ENCODE data around the gene ECM2. TPM values are rescaled to one million over a fixed set of nuclear protein-coding genes. Genes with fewer than 3 reads are reported as not detected.

Gene ECM2
- polyA plus RNA-seq, 4 donors = 12.6 to 103 (median 19.2) TPM

DNA sequence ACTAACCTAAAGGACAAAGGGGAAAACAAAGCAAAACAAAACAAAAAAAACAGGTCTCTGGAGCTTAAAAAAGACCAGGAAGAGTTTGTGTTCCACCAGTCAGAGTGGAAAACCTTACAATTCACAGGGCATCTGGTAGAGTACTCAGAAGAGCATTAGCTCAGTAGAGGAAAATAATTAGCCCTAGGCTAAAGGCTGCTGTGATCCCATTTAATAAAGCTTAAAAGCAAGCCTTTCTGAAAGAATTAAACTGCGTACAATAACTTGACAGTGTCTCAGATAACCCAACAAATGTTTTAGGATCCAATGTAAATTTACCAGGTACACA, 7.3 kb downstream of the ECM2 start:
- DNase-seq (ENCODE audit: low read depth in 4 of 4, low spot score in 3 of 4) = no peak

DNA sequence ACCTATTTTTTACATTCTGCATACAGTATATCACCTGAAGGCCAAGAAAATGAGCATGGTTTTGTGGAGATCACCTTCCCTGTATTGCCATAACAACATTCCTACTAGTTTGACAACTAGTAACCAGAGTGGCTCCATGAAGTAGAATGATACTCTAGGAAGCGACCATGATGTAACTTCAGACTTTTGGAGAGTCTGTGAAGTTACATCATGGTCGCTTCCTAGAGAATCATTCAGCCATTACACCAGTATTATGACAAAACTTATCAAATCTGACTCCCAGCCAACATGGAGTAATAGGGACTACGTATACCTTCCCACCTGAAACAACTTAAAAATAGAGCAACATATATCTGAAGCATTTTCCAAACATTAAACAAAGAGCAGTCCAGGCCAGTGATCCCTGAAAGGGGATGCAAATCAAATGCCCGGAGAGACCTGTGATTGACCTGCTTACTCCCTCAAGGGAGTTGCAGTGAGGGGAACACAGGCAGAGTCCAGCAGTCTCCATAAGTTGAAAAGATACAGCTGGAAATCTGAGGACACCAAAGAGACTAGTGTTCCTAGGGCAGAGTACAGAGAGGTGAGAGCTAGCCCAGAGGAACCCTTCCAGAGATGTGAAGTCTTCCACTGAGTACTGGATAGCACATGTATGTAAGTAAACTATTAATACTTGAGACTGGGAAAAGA, 7.8 kb downstream of the ECM2 start:
- peak in 2 of 4 donors; percentile 22 to 46 for DNase-seq (ENCODE audit: low read depth in 4 of 4, low spot score in 3 of 4)

DNA sequence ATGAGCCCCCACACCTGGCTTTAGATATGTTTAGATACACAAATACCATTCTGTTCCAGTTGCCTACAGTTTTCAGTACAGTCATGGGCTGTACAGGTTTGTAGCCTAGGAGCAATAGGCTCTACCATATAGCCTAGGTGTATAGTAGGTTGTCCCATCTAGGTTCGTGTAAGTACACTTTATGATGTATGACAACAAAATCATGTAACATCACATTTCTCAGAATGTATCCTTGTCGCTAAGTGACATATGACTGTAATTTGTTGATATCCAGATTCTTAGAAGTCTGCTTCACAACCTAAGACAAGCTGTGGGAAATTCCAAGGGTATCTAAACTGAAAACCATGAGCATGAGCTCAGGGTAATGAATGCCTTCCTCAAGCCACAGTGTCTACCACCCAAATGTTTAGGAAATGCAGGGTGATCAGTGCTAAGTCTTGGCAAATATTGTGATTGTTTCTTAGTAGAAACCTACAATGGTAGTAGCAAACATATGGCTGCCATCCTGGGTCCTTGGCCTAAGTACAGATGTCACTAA, 8.4 kb downstream of the ECM2 start:
- DNase-seq (ENCODE audit: low read depth in 4 of 4, low spot score in 3 of 4) = no peak

DNA sequence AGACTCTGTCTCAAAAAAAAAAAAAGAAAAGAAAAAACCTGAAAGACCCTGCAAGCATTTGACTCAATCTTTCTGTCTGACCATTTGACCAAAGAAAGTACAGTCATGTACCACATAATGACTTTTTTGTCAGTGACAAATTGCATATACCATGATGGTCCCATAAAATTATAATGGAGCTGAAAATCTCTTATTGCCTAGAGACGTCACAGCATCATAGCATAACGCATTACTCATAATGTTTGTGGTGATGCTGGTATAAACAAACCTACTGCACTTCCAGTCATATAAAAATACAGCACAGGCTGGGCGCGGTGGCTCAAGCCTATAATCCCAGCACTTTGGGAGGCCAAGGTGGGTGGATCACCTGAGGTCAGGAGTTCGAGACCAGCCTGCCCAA, 10.5 kb downstream of the ECM2 start:
- no peak for DNase-seq (ENCODE audit: low read depth in 4 of 4, low spot score in 3 of 4)

DNA sequence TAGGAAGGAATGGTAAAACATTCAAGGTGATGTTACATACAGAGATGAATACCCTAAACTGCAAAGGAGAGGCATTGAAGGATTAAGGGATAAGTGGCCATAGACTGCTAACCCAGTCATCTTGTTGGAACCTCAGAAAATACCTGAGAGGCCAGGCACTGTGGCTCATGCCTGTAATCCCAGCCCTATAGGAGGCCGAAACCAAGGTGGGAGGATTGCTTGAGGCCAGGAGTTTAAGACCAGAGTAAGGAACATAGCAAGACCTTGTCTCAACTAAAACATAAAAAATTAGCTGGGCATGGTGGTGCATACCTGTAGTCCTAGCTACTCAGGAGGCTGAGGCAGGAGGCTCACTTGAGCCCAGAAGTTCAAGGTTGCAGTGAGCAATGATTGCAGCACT, 10.9 kb downstream of the ECM2 start:
- DNase-seq (ENCODE audit: low read depth in 4 of 4, low spot score in 3 of 4) = no peak

DNA sequence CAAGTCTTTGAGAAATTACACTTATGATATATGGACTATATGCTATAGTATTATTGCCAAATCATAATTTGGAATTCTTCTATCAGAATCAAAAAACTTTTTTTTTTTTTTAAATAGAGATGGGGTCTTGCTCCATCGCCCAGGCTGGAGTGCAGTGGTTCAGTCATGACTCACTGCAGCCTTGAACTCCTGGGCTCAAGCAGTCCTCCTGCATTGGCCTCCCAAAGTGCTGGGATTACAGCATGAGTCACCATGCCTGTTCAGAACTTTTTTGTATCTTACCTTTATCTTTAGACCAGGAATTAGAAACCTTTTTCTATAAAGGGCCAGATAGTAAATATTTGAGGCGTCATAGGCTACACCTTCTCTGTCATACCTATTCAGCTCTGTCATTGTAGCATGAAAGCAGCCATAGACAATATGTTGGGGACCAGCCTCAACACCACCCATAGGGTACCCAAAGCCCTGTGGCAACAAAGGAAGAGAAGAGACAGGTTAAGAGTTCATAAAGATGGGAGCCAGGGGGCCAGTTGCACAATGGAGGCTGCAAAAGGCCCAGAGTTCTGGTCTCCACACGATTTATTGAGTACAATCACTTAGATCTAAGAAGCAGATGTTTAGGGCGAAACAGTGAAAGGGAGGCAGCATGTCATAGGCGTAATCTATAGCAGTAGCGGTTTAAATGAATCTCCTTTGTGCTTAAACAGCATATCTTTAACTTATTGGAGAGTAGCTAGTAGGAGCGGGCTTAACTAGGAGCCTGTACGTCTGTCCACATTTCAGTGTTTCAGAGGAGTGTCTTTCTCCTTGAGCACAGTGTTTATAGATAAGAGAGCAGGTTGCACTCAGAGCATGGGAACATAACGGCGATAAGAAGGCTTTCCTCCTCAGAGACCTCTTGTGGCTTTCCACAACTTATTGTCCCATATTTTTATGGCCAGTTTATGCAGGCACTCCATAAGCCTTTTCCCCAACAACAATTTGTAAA, 12.5 kb downstream of the ECM2 start:
- DNase-seq (ENCODE audit: low read depth in 4 of 4, low spot score in 3 of 4) = no peak

DNA sequence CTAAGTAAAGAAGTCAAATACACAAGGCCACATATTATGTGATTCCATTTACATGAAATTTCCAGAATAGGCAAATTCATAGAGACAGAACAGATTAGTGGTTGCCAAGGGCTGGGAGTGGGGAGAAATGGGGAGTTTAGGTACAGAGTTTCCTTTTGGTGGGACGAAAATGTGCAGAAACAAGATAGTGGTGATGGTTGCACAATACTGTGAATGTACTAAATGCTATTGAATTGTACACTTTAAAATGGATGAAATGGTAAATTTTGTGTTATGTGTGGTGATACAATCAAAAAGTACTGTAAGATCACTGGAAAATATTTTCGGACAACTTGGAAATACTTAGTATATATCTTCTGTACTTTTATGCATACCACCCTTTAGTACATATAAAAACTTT, 15.0 kb downstream of the ECM2 start:
- DNase-seq (ENCODE audit: low read depth in 4 of 4, low spot score in 3 of 4) = no peak

DNA sequence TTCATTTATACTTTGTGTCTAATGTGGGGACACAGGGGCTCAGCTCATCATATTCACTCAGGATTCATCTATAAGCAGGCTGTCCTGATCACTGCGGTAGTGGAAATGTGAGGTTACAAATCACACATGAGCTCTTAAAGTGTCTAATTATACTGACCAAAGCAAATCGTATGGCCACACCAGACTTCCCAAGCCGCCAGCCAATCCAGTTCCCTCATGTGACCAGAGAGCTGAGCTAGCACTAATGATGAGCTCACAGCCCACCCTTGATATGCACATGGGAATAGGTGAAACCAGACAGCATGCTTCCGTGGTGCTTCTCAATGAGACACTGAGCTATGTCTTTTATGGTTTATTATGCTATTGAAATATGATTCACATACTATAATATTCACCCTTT, 17.6 kb downstream of the ECM2 start:
- DNase-seq (ENCODE audit: low read depth in 4 of 4, low spot score in 3 of 4) = no peak

DNA sequence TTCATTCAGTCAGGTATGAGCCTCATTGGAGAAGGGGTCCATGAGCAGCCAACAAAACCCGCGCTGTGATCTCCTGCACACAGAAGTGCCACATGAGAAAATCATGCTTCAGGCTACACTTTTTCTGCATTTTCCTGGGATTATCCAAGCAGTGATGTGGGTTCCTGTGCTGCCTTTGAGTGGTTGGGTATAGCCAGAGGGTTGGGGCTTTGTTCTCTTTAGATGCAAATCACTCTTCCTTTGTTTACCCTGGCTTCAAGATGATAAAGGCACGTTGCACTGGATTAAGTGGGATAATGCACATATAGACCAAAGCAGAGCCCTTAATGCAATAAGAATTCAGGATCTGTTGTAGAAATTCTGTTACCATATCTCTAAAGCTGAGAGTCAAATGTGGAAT, 18.7 kb downstream of the ECM2 start:
- no peak for DNase-seq (ENCODE audit: low read depth in 4 of 4, low spot score in 3 of 4)

DNA sequence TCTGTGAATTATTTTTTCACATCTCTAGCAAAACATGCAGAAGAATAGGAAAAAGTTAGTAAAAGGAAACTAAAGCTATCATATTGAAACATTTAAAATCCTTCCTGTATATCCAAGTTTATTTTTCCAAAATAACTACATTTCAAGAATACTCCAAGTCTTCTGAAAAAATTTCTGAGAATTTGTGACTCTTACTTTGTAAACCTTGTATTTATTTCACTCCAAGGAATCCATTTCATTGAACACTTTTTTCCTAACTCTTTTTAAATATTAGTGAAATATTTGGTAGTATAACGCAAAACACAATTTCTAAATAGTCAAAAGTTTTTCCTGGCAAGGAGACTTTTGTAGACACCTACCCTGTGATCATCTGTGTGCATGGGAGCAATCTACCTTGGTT, 19.3 kb downstream of the ECM2 start:
- no peak for DNase-seq (ENCODE audit: low read depth in 4 of 4, low spot score in 3 of 4)

DNA sequence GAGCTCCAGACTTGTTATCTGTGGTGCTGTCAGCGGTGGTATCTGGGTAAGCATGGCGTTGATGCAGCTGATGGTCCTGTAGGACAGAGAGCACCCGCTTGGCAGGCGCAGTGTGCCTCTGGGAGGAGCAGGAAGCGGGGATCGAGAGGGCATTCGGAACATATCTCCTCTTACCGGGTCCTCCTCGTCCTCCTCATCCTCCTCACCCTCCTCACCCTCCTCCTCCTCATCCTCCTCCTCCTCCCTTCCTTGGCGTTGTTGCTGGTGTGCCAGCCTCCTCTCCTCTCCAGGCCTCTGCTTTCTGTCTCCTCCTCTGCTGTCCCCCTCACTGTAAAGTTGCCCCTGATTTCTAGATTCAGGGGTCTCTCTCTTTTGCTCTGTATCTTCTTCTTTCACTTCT, 21.2 kb downstream of the ECM2 start:
- DNase-seq (ENCODE audit: low read depth in 4 of 4, low spot score in 3 of 4) = no peak

DNA sequence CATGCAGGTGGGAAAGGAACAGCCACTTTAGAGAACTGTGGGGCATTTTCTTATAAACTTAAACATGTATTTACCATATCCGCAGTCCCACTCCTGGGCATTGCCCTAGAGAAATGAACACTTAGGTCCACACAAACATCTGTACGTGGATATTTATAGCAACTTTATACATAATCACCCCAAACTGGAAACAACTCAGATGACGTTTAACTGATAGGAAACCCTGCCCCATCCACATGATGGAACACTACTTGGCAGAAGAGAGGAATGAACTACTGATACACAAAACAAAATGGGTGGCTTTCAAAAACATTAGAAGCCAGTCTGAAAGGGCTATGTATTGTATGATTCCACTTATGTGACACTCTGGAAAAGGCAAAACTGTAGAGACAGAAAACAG, 22.4 kb downstream of the ECM2 start:
- DNase-seq (ENCODE audit: low read depth in 4 of 4, low spot score in 3 of 4) = no peak

DNA sequence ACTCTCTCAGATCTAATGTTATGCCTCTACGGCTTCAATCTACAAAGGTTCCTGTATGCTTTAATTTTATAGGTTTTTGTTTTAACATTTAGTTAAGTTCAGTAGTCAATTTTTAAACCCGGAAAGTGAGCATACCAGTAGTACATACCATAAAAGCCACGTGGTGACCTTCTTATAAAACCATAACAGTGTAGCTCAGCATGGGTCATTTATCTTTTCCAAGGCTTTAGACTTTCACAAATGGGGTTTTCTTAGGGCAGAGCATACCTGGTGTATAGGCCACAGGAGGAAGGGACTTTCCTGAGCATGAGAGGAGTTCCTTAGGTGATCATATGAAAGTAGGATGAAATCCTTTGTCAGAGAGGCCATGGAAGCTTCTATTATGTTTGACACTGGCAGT, 23.2 kb downstream of the ECM2 start:
- DNase-seq (ENCODE audit: low read depth in 4 of 4, low spot score in 3 of 4) = no peak

DNA sequence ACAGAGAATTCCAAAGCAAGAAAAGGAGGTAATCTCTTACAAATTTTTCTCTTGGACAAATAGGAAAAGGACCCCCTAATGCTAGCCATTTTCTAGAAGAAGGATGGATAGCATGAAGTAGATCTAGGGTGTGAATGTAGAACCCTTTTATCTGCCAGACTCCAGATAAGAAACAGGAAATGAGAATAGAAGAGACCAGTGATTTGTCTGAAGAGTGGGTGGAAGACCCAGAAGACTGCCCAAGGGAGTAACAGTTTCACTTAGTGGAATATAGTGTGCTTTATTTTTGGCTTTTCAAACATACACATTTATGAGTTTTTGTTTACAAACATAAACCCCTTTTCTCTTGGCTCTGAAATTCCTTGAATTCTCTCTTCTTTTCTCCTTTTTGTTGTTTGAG, 25.0 kb downstream of the ECM2 start:
- no peak for DNase-seq (ENCODE audit: low read depth in 4 of 4, low spot score in 3 of 4)

DNA sequence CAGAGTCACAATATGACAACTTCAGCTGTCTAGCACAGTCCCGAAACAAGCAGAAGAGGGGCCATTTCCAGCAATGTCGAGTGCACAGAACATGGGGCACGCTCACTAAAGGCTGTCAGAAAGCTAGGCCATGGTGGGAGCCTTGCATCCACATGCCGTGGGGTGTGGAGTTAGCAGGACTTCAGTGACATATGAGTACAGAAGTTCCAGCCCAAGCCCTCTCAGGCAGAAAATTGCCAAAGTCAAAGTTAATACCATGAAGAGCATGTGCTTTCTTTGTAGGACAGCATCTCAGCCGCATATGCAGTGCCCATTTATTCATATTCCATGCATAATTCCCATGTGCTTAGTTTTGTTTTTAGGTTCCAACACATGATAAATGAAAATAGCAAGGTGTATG, 26.7 kb downstream of the ECM2 start:
- DNase-seq (ENCODE audit: low read depth in 4 of 4, low spot score in 3 of 4) = no peak

DNA sequence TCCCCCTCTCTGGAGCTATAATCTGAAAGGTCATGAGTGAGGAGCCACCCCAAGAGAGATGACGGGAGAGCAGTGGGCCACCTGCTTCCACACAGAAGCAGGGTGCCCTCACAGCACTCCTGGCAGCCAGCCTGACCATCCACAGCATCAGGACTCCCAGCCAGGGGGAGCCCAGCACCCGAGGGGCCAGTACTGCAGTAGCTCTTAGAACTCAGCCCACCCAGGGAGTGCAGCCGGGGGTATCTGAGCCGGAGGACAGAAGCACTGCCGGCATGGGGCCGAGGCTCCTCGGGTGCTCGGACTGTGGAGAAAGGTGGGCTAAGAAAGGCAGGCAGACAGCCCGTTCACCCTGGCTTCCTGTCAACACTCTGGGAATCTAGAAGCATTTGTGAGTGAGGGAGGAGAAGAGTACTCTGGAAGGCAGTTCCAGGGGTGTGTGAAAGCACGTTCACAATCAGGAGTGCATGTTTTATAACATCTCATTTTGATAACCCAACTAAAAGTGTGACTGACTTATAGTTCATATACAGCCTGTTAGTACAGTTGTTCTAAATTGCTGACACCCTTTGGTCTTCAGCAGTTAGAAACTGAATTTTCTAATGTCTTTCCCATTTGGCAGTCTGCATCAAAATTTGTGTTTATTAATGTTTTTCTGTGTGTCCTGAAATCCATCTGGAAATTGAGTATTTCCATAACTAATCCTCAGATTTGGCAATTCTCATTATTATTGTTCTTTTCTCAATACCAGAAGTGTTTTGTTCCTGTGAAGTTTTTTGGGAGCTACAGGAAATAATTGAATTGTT, 27.6 kb downstream of the ECM2 start:
- no peak for DNase-seq (ENCODE audit: low read depth in 4 of 4, low spot score in 3 of 4)

DNA sequence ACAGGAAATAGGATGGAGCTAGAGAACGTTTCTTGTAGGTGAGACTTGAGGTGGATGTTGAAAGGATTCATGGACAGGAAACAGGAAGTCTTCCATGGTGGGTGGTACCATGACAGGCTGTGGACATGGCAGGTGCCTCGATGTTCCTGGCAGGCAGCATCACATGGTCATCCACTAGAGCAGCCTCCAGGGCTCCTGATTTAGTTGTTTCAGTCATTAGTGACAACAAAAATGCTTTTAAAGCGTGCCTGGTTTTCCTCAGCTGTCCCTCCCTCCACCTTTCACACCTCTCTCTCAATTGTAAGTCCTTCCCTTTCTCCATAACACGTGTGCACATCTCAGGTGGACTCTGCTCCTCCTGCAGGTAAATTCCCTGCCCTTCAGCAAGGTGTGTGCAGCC, 28.3 kb downstream of the ECM2 start:
- no peak for DNase-seq (ENCODE audit: low read depth in 4 of 4, low spot score in 3 of 4)

DNA sequence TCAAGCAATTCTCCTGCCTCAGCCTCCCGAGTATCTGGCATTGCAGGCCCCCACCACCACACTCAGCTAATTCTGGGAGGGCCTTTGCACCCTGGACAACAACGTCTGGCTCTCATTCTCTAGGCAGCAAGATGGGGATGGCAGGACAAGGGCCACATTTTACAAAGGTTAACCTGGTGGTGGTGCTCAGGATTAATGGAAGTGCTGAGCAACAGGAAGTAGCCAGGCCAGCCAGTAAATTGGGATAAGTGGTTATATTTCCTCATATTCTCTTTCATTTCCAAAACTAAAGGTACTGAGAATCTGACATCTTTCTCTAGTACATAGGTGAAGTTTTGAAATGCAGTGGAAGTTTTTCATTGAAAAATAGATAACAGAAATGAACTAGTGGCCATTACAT, 28.8 kb downstream of the ECM2 start:
- no peak for DNase-seq (ENCODE audit: low read depth in 4 of 4, low spot score in 3 of 4)

DNA sequence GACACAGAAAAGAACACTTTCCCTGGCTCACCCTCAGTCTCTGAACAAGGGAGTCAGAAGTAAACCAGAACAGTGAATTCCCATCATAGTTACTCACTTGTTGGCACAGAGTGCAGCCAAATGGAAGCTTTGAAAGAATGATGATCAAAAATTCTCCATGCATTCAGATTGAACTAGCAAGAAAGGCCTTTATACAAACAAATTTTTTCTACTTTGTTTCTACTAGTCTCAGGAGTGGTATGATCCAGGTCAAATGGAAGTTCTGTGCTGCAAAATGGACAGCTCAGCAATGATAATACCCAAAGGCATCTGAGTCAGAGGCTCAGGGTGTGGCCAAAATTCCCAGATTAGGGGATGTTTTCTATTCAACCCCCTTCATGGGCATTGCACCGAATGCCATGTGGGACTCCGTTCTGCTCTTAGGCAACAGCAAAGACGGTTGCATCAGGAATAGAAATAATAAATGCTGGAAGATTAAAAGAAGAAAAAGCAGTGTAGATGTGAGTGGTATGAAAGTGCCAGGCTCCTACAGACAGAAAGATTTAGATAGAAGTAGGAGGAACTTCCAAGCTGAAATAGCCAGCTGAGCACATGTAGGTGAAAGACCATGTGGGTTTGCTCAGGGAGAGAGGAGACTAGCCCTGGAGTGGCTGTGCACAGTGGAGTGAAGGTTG, 29.5 kb downstream of the ECM2 start:
- DNase-seq (ENCODE audit: low read depth in 4 of 4, low spot score in 3 of 4) = no peak

DNA sequence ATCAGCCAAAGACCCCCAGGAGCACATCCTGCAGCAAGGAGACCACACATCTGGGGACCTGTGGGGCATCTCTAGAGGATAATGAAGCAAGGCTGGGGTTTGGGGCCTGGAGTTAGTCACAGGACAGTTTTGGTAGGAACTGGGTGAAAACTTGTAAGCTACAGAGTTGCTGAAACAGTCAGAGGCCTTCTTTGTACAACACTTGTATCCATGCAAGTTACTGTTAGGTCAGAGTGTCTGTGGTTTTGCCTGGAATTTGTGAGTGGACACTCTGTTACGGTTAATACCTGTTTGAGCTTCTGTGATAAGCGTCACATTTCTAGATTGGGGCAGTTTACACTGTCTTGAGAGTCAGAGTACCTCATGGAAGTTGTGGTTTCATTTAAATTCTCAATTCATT, 30.9 kb downstream of the ECM2 start:
- no peak for DNase-seq (ENCODE audit: low read depth in 4 of 4, low spot score in 3 of 4)

DNA sequence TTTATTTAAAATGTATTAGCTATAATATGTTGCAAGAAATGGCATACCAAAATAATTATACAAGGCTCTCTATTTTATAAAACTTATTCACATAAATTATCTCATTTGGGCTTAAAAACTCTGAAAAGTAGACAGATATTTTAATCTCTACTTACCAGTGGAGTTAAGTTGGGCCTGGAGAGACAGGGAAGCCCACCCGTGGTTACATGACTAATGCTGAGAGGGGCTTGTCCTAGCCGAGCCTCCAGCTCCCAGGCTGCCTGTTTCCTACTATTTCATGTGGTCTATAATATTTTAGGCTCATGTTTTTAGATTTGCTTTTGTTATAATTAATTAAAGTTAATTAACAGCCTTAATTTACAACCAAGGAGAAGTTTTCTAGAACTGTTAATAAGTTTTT, 32.6 kb downstream of the ECM2 start:
- no peak for DNase-seq (ENCODE audit: low read depth in 4 of 4, low spot score in 3 of 4)

Measured in left renal pelvis (tissue), 4 donors.